Heart right ventricle (tissue), 16 donors: ENCODE results near the gene COL26A1. TPM values are rescaled to one million over a fixed set of nuclear protein-coding genes. Genes with fewer than 3 reads are reported as not detected.

Experiments
- ATAC-seq, 8 donors: fragments of 200-7000 bp; cut with Tn5 transposase; one replicate each; pipeline ENCODE4 v1.9.1; 2020; ENCODE audit warnings: mild to moderate bottlenecking in 8 of 8, moderate library complexity in 8 of 8, moderate number of reproducible peaks in 1 of 8
- DNase-seq, 2 donors: peaks; one replicate each; pipeline ENCODE4 v3.0.0-alpha.2; 2020
- H3K27ac ChIP-seq, 10 donors: fragments of 200-600 bp; sonication (generic) in 2 of 10; one replicate each; pipeline versions ENCODE4 v1.5.0 to v1.8.0; 2020 to 2022; ENCODE audit warnings: mild to moderate bottlenecking in 3 of 10
- H3K27me3 ChIP-seq, 7 donors: fragments of 200-600 bp; one replicate each; pipeline ENCODE4 v1.8.0; 2021 to 2022; ENCODE audit warnings: mild to moderate bottlenecking in 2 of 7
- H3K36me3 ChIP-seq, 9 donors: fragments of 200-600 bp; sonication (generic) in 1 of 9; one replicate each; pipeline versions ENCODE4 v1.5.0 to v1.8.0; 2020 to 2022; ENCODE audit warnings: mild to moderate bottlenecking in 2 of 9
- H3K4me1 ChIP-seq, 9 donors: fragments of 200-600 bp; sonication (generic) in 1 of 9; one replicate each; pipeline versions ENCODE4 v1.5.0 to v1.8.0; 2020 to 2022; ENCODE audit warnings: mild to moderate bottlenecking in 4 of 9
- H3K4me3 ChIP-seq, 10 donors: fragments of 200-600 bp; sonication (generic) in 2 of 10; one replicate each; pipeline versions ENCODE4 v1.5.0 to v1.8.0; 2020 to 2022; ENCODE audit warnings: mild to moderate bottlenecking in 7 of 10, moderate library complexity in 2 of 10
- H3K9me3 ChIP-seq, 11 donors: fragments of 200-600 bp in 10 of 11; sonication (generic) in 2 of 11; one replicate each; pipeline versions ENCODE4 v1.5.0 to v1.8.0; 2013 to 2022; ENCODE audit warnings: mild to moderate bottlenecking in 2 of 11, control low read depth in 1 of 11, moderate library complexity in 1 of 11
- CTCF ChIP-seq, 9 donors: fragments of 200-600 bp; sonication (generic) in 2 of 9; IDR thresholded peaks; one replicate each; pipeline versions ENCODE4 v1.5.0 to v1.8.0; 2021 to 2022; ENCODE audit warnings: antibody characterized with exemption in 9 of 9, mild to moderate bottlenecking in 5 of 9, moderate library complexity in 1 of 9
- WGBS, 2 donors: extraction: QIAGEN DNeasy Blood & Tissue Kit; methylation state at CpG; one replicate each; pipeline ENCODE4 v1.1.7; 2013; ENCODE audit warnings: inconsistent platforms in 1 of 2; 5-methylcytosine and 5-hydroxymethylcytosine counted together
- intact Hi-C, 10 donors: fragments of 100-400 bp; cut with DNase I; formaldehyde crosslinking; loops; one replicate each; pipeline versions ENCODE4 v1.11.1 to v1.14.2; 2022
- polyA plus RNA-seq, 2 donors: library from polyadenylated mRNA; stranded (reverse); fragments of 200-250 nt; gene quantifications; one replicate each; pipeline ENCODE4 v1.2.3, GENCODE V29; 2013
- total RNA-seq, 10 donors: library from RNA; stranded (reverse); fragmentation: NEBNext Ultra II Directional in 3 of 10; extraction: Animal tissue kit (Norgen Biotek cat#: 25700) in 3 of 10; gene quantifications; one replicate each; pipeline versions ENCODE4 v1.2.1 to v1.2.4, GENCODE V29; 2021 to 2023
- donor health status: Arrhythmogenic right ventricular cardiomyopathy.
- donor health status: ischemic (EF 13 %, LVEDD 7.1; RV severe dilation, severe dysfunction).
- donor health status: healthy with polysubstance abuse.
- donor health status: DM: no; HTN: yes; CAD: no.
- donor health status: DM: no; HTN: no; CAD: no.
- donor health status: ischemic (EF 25% LVEDD 6.9; RV normal size, moderate dysfunction).
- donor health status: ischemic (EF 25% LVEDD 5.7; RV mildly dilated, moderate dysfunction).
- donor health status: healthy.
- donor health status: DM: yes; HTN: yes; CAD: no.
- donor health status: Ischemic cardiomyopathy.
- donor health status: ischemic (EF 35%, LVEDD 5.7; RV mildly dilated, moderate dysfunction).
- donor health status: nonischemic (EF 11% LVEDD 7.7; RV severe dilation, severe dysfunction).
- donor health status: DM: yes; HTN: yes; CAD: no.
- donor health status: PGD.
- donor health status: ischemic (EF 29% LVEDD 5.4; RV normal size, mild dysfunction).
- donor health status: nonischemic (EF 23%, LVEDD 6.1; RV moderate dilation, normal function).

COL26A1 gene
- total and polyA plus RNA-seq, 12 donors = 0.07 to 0.50 TPM; not detected in 10

- no peak for ATAC-seq
- no peak for DNase-seq
- WGBS, 2 donors = 85 to 92% methylated on average over 5 of the region's 5 CpGs
- no peaks in the 10 kb centered on the region for H3K9me3 ChIP-seq
- peaks cover 0 to 5% (median 0%) of the 10 kb centered on the region in 7 donors for H3K27me3 ChIP-seq
- intact Hi-C loops = no loop called here
- H3K4me1 ChIP-seq = no peaks in the 10 kb centered on the region
- H3K4me3 ChIP-seq = no peak overlapping the region
- no peaks in the 10 kb centered on the region for H3K36me3 ChIP-seq
- no peak for TF ChIP-seq CTCF (IDR thresholded peaks at IDR 0.05)
- H3K27ac ChIP-seq = no peak overlapping the region
Observed at GRCh38 chr7:101453617-101454016, 90.9 kb downstream of the COL26A1 start.

GRCh38 chr7:101457001-101457750, 94.5 kb downstream of the COL26A1 start:
- WGBS, 2 donors = 60 to 67% methylated on average over 6 of the region's 6 CpGs
- no peak overlapping the region for H3K27ac ChIP-seq
- DNase-seq = no peak
- no peak overlapping the region for H3K4me3 ChIP-seq
- H3K4me1 ChIP-seq = no peaks in the 10 kb centered on the region
- H3K9me3 ChIP-seq = no peaks in the 10 kb centered on the region
- H3K36me3 ChIP-seq = no peaks in the 10 kb centered on the region
- peaks cover 0 to 2% (median 0%) of the 10 kb centered on the region in 7 donors for H3K27me3 ChIP-seq
- intact Hi-C loops = no loop called here
- no peak for ATAC-seq
- no peak for TF ChIP-seq CTCF (IDR thresholded peaks at IDR 0.05)

GRCh38 chr7:101465131-101465530, 102.5 kb downstream of the COL26A1 start:
- Histone ChIP-seq H3K4me3 (no peak overlapping the region), H3K36me3 (no peaks in the 10 kb centered on the region), H3K27me3 (peaks cover 0 to 49% (median 0%) of the 10 kb centered on the region in 7 donors), H3K4me1 (no peaks in the 10 kb centered on the region), H3K27ac (no peak overlapping the region), H3K9me3 (no peaks in the 10 kb centered on the region)
- TF ChIP-seq CTCF (IDR thresholded peaks at IDR 0.05) = no peak
- ATAC-seq (no peak), DNase-seq (no peak)
- intact Hi-C loops = no loop called here
- 89% methylated on average over 5 of the region's 5 CpGs for WGBS, 2 donors

GRCh38 chr7:101465576-101466196, 103.0 kb downstream of the COL26A1 start:
- WGBS, 2 donors = 44 to 55% methylated on average over 9 of the region's 9 CpGs
- no peak for TF ChIP-seq CTCF (IDR thresholded peaks at IDR 0.05)
- intact Hi-C loops = no loop called here
- Histone ChIP-seq H3K36me3 (no peaks in the 10 kb centered on the region), H3K4me3 (no peak overlapping the region), H3K27ac (no peak overlapping the region), H3K27me3 (peaks cover 0 to 54% (median 0%) of the 10 kb centered on the region in 7 donors), H3K9me3 (no peaks in the 10 kb centered on the region), H3K4me1 (no peaks in the 10 kb centered on the region)
- DNase-seq (no peak), ATAC-seq (no peak)
